Ovary (tissue), 9 donors: ENCODE measurements around the gene LCN6. TPM values are rescaled to one million over a fixed set of nuclear protein-coding genes. Genes with fewer than 3 reads are reported as not detected.

Source experiments
- DNase-seq, 5 donors: peaks; one replicate each; pipeline ENCODE4 v3.0.0-alpha.2; 2019 to 2020
- H3K27ac ChIP-seq, 2 donors: fragments of 200-600 bp; one replicate each; pipeline versions ENCODE4 v1.5.1 to v1.8.0; 2019 to 2022
- H3K27me3 ChIP-seq: fragments of 200-600 bp; one replicate; pipeline ENCODE4 v1.8.0; 2022
- H3K36me3 ChIP-seq: fragments of 200-600 bp; sonication (generic); one replicate; pipeline ENCODE4 v1.5.1; 2019
- H3K4me1 ChIP-seq: one replicate; pipeline ENCODE4 v1.8.1; 2013; ENCODE audit warnings: mild to moderate bottlenecking, moderate library complexity; ENCODE audit not compliant: insufficient read depth
- H3K4me3 ChIP-seq: fragments of 200-600 bp; sonication (generic); one replicate; pipeline ENCODE4 v1.5.1; 2017
- H3K9me3 ChIP-seq, 2 donors: fragments of 200-600 bp in 1 of 2; sonication (generic) in 1 of 2; one replicate each; pipeline versions ENCODE4 v1.5.1 to v1.8.1; 2013 to 2019; ENCODE audit warnings: mild to moderate bottlenecking in 1 of 2, moderate library complexity in 1 of 2
- EP300 ChIP-seq: sonication (generic); formaldehyde crosslinking; IDR thresholded peaks from one replicate; pipeline ENCODE4 v1.6.1; 2017; ENCODE audit warnings: antibody characterized with exemption
- POLR2A ChIP-seq: fragments of 450-650 bp; IDR thresholded peaks from one replicate; pipeline ENCODE4 v1.6.1; 2017; ENCODE audit warnings: antibody characterized with exemption, mild to moderate bottlenecking, moderate library complexity
- WGBS, 3 donors: extraction: QIAGEN DNeasy Blood & Tissue Kit in 1 of 3; methylation state at CpG; one replicate each; pipeline versions ENCODE4 v1.1.5 to v1.1.7; 2013 to 2017; 5-methylcytosine and 5-hydroxymethylcytosine counted together
- intact Hi-C, 4 donors: fragments of 100-400 bp; cut with DNase I; formaldehyde crosslinking; loops; one replicate each; pipeline versions ENCODE4 v1.11.0 to v1.15.1; 2022 to 2023
- polyA plus RNA-seq, 2 donors: library from polyadenylated mRNA; stranded (reverse); fragments of 200-250 nt in 1 of 2; fragments of 350-450 nt in 1 of 2; fragmentation: Illumina TruSeq in 1 of 2; extraction: RNeasy Lipid Tissue Mini Kit (QIAGEN cat#74804) in 1 of 2; gene quantifications; one replicate each; pipeline ENCODE4 v1.2.3, GENCODE V29; 2013 to 2014
- total RNA-seq, 7 donors: library from RNA; depleted of rRNA in 2 of 7; stranded (reverse); fragments of >200 nt in 2 of 7; fragmentation: NEBNext Ultra II Directional in 3 of 7; extraction: Animal tissue kit (Norgen Biotek cat#: 25700) in 3 of 7; gene quantifications; one replicate each; pipeline versions ENCODE4 v1.1.0 to v1.2.4, GENCODE V29; 2016 to 2023
- TF ChIP-seq, protein P1 (sequence below), 3 donors: fragments of 450-650 bp in 2 of 3; fragments of 200-600 bp in 1 of 3; IDR thresholded peaks; one replicate each; pipeline versions ENCODE4 v1.5.1 to v1.8.0; 2016 to 2022; ENCODE audit warnings: antibody characterized with exemption in 3 of 3, mild to moderate bottlenecking in 1 of 3
- donor health status: DM: no; HTN: no; CAD: no; lungs with moderate emphysema.
- donor health status: DM: no; HTN: no; CAD: no.
- donor health status: Bipolar disorder and iron deficiency.
- donor health status: DM: yes; HTN: yes; CAD: no.
- donor health status: DM: no; HTN: no; CAD: no.
- donor health status: DM: yes; HTN: yes; CAD: no.

Gene LCN6
- total and polyA plus RNA-seq, 9 donors, result 1.6 to 59.3 (median 8.3) TPM

DNA sequence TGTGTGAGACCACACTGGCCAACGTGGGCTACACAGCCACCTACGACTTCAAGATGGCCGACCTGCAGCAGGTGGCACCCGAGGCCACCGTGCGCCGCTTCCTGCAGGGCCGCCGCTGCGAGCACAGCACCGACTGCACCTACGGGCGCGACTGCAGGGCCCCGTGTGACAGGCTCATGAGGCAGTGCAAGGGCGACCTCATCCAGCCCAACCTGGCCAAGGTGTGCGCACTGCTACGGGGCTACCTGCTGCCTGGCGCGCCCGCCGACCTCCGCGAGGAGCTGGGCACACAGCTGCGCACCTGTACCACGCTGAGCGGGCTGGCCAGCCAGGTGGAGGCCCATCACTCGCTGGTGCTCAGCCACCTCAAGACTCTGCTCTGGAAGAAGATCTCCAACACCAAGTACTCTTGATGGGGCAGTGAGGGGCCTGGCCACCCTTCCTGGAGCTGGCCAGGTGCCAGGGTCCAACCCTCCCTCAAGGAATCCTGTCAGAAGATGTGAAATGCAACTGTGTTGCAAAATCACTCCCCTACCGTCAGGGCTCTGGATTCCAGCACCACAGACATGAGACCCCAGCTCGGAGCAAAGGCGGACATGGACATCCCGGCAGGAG lies 24.9 kb downstream of the LCN6 start:
- DNase-seq, result no peak
- Histone ChIP-seq H3K36me3 (no peaks in the 10 kb centered on the region), H3K27ac (no peak overlapping the region), H3K27me3 (no peaks in the 10 kb centered on the region), H3K4me3 (no peak overlapping the region), H3K4me1 (peaks cover 11% of the 10 kb centered on the region), H3K9me3 (no peaks in the 10 kb centered on the region)
- 86 to 90% (median 89%) methylated on average over 25 to 32 of the region's 32 CpGs for WGBS, 3 donors
- TF ChIP-seq POLR2A (no peak), EP300 (no peak)
- TF ChIP-seq, protein P1, sequence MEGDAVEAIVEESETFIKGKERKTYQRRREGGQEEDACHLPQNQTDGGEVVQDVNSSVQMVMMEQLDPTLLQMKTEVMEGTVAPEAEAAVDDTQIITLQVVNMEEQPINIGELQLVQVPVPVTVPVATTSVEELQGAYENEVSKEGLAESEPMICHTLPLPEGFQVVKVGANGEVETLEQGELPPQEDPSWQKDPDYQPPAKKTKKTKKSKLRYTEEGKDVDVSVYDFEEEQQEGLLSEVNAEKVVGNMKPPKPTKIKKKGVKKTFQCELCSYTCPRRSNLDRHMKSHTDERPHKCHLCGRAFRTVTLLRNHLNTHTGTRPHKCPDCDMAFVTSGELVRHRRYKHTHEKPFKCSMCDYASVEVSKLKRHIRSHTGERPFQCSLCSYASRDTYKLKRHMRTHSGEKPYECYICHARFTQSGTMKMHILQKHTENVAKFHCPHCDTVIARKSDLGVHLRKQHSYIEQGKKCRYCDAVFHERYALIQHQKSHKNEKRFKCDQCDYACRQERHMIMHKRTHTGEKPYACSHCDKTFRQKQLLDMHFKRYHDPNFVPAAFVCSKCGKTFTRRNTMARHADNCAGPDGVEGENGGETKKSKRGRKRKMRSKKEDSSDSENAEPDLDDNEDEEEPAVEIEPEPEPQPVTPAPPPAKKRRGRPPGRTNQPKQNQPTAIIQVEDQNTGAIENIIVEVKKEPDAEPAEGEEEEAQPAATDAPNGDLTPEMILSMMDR (IDR thresholded peaks at IDR 0.05), result no peak
- intact Hi-C loops, result no loop called here

DNA sequence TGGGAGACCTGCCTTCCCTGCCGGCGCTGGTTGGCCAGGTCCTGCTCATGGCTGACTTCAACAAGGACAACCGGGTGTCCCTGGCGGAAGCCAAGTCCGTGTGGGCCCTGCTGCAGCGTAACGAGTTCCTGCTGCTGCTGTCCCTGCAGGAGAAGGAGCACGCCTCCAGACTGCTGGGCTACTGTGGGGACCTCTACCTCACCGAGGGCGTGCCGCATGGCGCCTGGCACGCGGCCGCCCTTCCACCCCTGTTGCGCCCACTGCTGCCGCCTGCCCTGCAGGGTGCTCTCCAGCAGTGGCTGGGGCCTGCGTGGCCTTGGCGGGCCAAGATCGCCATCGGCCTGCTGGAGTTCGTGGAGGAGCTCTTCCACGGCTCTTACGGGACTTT lies 25.4 kb downstream of the LCN6 start:
- no peak for DNase-seq
- H3K4me1 ChIP-seq, result peaks cover 10% of the 10 kb centered on the region
- TF ChIP-seq POLR2A (no peak), EP300 (no peak)
- TF ChIP-seq, protein P1 (IDR thresholded peaks at IDR 0.05), result no peak
- H3K36me3 ChIP-seq, result no peaks in the 10 kb centered on the region
- no peak overlapping the region for H3K4me3 ChIP-seq
- H3K9me3 ChIP-seq, result no peaks in the 10 kb centered on the region
- intact Hi-C loops, result no loop called here
- H3K27me3 ChIP-seq, result no peaks in the 10 kb centered on the region
- WGBS, 3 donors, result 79 to 82% (median 80%) methylated on average over 17 to 24 of the region's 24 CpGs
- no peak overlapping the region for H3K27ac ChIP-seq

DNA sequence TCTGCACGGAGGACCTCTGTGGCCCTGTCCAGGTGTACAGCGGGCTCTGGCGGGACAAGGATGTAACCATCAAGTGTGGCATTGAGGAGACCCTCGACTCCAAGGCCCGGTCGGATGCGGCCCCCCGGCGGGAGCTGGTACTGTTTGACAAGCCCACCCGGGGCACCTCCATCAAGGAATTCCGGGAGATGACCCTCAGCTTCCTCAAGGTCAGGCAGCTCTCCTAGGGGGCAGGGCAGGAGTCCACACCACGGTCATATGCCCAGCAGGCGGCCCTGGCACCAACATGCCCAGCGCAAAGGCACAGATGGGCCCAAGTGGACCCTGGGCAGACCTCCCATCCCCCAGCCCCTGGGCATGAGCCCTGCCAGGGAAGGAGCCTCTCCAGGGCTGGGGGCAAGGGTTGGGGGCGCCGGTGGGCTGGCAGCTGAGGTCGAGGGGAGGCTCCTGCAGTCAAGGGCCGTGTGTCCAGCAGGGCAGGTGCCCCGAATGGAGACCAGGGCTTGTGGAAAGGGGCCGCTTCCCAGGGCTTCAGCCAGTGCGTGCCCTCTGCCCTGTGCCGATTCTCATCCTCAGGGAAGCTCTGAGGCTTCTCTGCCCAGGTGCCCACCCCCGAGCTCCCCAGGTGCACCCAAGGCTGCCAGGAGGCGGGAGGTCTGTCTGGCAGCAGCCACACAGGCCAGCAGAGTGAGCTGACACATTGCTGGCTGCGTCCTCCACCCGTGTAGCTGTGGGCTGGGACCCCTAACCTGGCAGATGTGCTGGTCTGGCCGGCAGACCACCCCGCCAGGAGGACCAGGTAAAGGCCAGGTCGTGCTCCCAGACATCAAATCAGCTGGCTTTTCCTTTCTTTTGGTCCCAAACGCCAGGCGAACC lies 26.0 kb downstream of the LCN6 start:
- H3K4me1 ChIP-seq, result peaks cover 10% of the 10 kb centered on the region
- H3K27ac ChIP-seq, result no peak overlapping the region
- no peak overlapping the region for H3K4me3 ChIP-seq
- intact Hi-C loops, result no loop called here
- H3K36me3 ChIP-seq, result no peaks in the 10 kb centered on the region
- H3K9me3 ChIP-seq, result no peaks in the 10 kb centered on the region
- H3K27me3 ChIP-seq, result no peaks in the 10 kb centered on the region
- no peak for DNase-seq
- TF ChIP-seq, protein P1 (IDR thresholded peaks at IDR 0.05), result no peak
- TF ChIP-seq EP300 (no peak), POLR2A (no peak)
- 68 to 77% (median 76%) methylated on average over 25 to 31 of the region's 31 CpGs for WGBS, 3 donors

DNA sequence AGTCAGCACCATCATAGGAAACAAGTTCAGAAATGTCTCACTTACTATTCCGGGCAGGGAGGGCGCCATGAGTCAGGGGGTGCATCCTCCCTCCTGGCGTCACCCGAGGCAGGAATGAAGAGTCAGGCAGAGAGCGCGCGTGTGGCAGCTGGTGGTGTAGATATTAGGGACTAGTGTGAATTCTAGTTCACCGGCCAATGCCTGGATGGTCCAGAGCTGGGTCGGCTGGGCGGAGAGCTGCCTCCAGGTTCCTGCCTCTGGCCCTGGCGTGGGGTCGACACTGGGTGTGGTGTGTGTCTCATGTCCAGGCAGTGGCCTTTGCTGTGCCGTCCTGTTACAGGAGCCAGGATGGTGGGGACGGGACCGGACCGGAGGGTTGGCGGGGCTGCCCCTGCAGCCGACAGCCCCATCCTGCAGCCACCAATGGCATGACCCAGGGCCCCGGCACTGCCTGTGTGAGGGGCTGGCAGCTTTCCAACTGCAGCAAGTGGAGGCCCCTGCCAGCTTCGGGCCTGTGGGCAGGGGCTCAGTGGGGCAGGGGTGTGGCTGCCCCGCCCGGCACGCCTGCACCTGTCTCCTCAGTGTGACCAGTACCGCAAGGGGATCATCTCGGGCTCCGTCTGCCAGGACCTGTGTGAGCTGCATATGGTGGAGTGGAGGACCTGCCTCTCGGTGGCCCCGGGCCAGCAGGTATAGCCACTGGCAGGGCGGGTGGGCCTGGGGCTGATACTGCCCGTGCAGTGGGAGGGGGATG lies 26.8 kb downstream of the LCN6 start:
- DNase-seq, result no peak
- Histone ChIP-seq H3K4me3 (no peak overlapping the region), H3K27ac (peak overlapping the region in 1 of 2 donors; percentile 15), H3K4me1 (peaks cover 5% of the 10 kb centered on the region), H3K9me3 (no peaks in the 10 kb centered on the region), H3K36me3 (no peaks in the 10 kb centered on the region), H3K27me3 (no peaks in the 10 kb centered on the region)
- TF ChIP-seq POLR2A (no peak), EP300 (no peak)
- TF ChIP-seq, protein P1 (IDR thresholded peaks at IDR 0.05), result no peak
- intact Hi-C loops, result no loop called here
- 74 to 79% (median 77%) methylated on average over 25 to 30 of the region's 30 CpGs for WGBS, 3 donors
